HCT116 (cell line): ENCODE measurements around the gene YY1. TPM values are rescaled to one million over a fixed set of nuclear protein-coding genes. Genes with fewer than 3 reads are reported as not detected.
A peak's percentile ranks its signal among the peaks of the same experiment; 100 is the strongest.

Experiments
- ATAC-seq: fragments of 200-7000 bp; cut with Tn5 transposase; 2 replicates; pipeline ENCODE4 v1.9.1; 2020; ENCODE audit warnings: mild to moderate bottlenecking, moderate library complexity
- BruUV-seq: library from RNA; stranded (reverse); fragments of 400-500 nt; replicated peaks from 2 replicates; lab custom pipeline; 2021; lab: Mats Ljungman, UMichigan
- CTCF ChIA-PET: fragments of 300-600 bp; sonication (Branson Sonifier 250); formaldehyde crosslinking; loops from one replicate; lab custom pipeline; 2021; ENCODE audit warnings: antibody characterized with exemption; lab: Charles Lee
- POLR2A ChIA-PET: fragments of 300-600, 350-600 bp; sonication (Branson Sonifier 250); formaldehyde crosslinking; loops from one replicate; lab custom pipeline; 2021; ENCODE audit warnings: antibody characterized with exemption; lab: Charles Lee
- RAD21 ChIA-PET, 2 experiments: fragments of 300-600 bp; sonication (Branson Sonifier 250); formaldehyde crosslinking; loops; one replicate each; lab custom pipeline; 2023; ENCODE audit warnings: low total read pairs in 2 of 2; ENCODE audit not compliant: uncharacterized antibody in 2 of 2, unreplicated experiment in 2 of 2, low non-redundant PET in 1 of 2; lab: Charles Lee
- DNase-seq: peaks from one replicate; pipeline ENCODE4 v3.0.0-alpha.2; 2010; ENCODE audit warnings: low read depth, low spot score
- H2AFZ ChIP-seq: fragments of 200-600 bp; shearing (Covaris generic), sonication (generic); 2 replicates; pipeline ENCODE4 v1.6.1; 2017; ENCODE audit warnings: low read depth, mixed run types, mixed read lengths, antibody characterized with exemption, low read length; ENCODE audit not compliant: poor library complexity, severe bottlenecking
- H3K27ac ChIP-seq: 2 replicates; pipeline ENCODE4 v1.5.1; 2012; ENCODE audit warnings: low read depth, low read length
- H3K27me3 ChIP-seq: fragments of 200-600 bp; sonication (generic); 2 replicates; pipeline ENCODE4 v1.6.1; 2016; ENCODE audit warnings: mixed run types, low read length, mixed read lengths; ENCODE audit not compliant: insufficient read depth
- H3K36me3 ChIP-seq, 2 experiments: fragments of 200-500 bp in 1 of 2; fragments of 200-600 bp in 1 of 2; sonication (Bioruptor generic) in 1 of 2; sonication (generic) in 1 of 2; 2 replicates each; pipeline versions ENCODE4 v1.5.1 to v1.6.1; 2014 to 2016; ENCODE audit warnings: low read length in 2 of 2, inconsistent platforms in 1 of 2, mixed read lengths in 1 of 2, mixed run types in 1 of 2; ENCODE audit not compliant: insufficient read depth in 2 of 2, control insufficient read depth in 1 of 2
- H3K4me1 ChIP-seq, 2 experiments: fragments of 200-600 bp in 1 of 2; sonication (generic) in 1 of 2; 2 replicates each; pipeline versions ENCODE4 v1.5.1 to v1.6.1; 2012 to 2017; ENCODE audit warnings: low read length in 2 of 2, inconsistent platforms in 1 of 2, mild to moderate bottlenecking in 1 of 2, mixed read lengths in 1 of 2, mixed run types in 1 of 2, moderate library complexity in 1 of 2; ENCODE audit not compliant: insufficient read depth in 2 of 2, control insufficient read depth in 1 of 2
- H3K4me2 ChIP-seq: fragments of 200-600 bp; sonication (generic); 2 replicates; pipeline ENCODE4 v1.6.1; 2017; ENCODE audit warnings: mixed run types, low read length, mixed read lengths
- H3K4me3 ChIP-seq, 2 experiments: fragments of 200-600 bp in 1 of 2; sonication (generic) in 1 of 2; replicated peaks in 1 of 2; 2 replicates each; pipeline ENCODE4 v1.5.1; 2011 to 2016; ENCODE audit warnings: low read length in 2 of 2, control low read depth in 1 of 2, low read depth in 1 of 2, mild to moderate bottlenecking in 1 of 2, mixed read lengths in 1 of 2, mixed run types in 1 of 2
- H3K79me2 ChIP-seq: fragments of 200-600 bp; sonication (generic); 2 replicates; pipeline ENCODE4 v1.6.1; 2017; ENCODE audit warnings: mild to moderate bottlenecking, mixed run types, low read length, moderate library complexity, mixed read lengths; ENCODE audit not compliant: insufficient read depth
- H3K9ac ChIP-seq: fragments of 200-600 bp; sonication (generic); 2 replicates; pipeline ENCODE4 v1.6.1; 2016; ENCODE audit warnings: low read length, mixed read lengths
- H3K9me2 ChIP-seq: fragments of 200-600 bp; sonication (generic), shearing (Covaris generic); 2 replicates; pipeline ENCODE4 v1.6.1; 2017; ENCODE audit warnings: mixed run types, mild to moderate bottlenecking, moderate library complexity; ENCODE audit not compliant: insufficient read depth
- H3K9me3 ChIP-seq, 2 experiments: fragments of 200-500 bp in 1 of 2; fragments of 200-600 bp in 1 of 2; sonication (Bioruptor generic) in 1 of 2; sonication (generic) in 1 of 2; 2 replicates each; pipeline ENCODE4 v1.6.1; 2014 to 2017; ENCODE audit warnings: low read length in 2 of 2, mixed read lengths in 2 of 2, inconsistent platforms in 1 of 2, low read depth in 1 of 2, mild to moderate bottlenecking in 1 of 2, mixed run types in 1 of 2, moderate library complexity in 1 of 2; ENCODE audit not compliant: control insufficient read depth in 1 of 2, insufficient read depth in 1 of 2
- H4K20me1 ChIP-seq: fragments of 200-600 bp; sonication (generic), shearing (Covaris generic); 2 replicates; pipeline ENCODE4 v1.6.1; 2017; ENCODE audit warnings: mixed run types, mild to moderate bottlenecking, moderate library complexity; ENCODE audit not compliant: insufficient read depth
- ATF3 ChIP-seq: IDR thresholded peaks from 2 replicates; pipeline ENCODE4 v1.6.1; 2012
- EZH2phosphoT487 ChIP-seq: fragments of 200-600 bp; IDR thresholded peaks from 2 replicates; pipeline ENCODE4 v1.6.1; 2018; ENCODE audit warnings: antibody characterized with exemption, borderline replicate concordance
- REST ChIP-seq: IDR thresholded peaks from 2 replicates; pipeline ENCODE4 v1.6.1; 2012; ENCODE audit warnings: low read depth
- SP1 ChIP-seq: IDR thresholded peaks from 2 replicates; pipeline ENCODE4 v1.6.1; 2012; ENCODE audit warnings: low read depth
- intact Hi-C: fragments of 100-400 bp; cut with micrococcal nuclease; formaldehyde crosslinking; loops from 2 replicates; pipeline ENCODE4 v1.10.0; 2022
- total RNA-seq: library from RNA; stranded (reverse); gene quantifications from one replicate; pipeline ENCODE4 v1.2.1, GENCODE V29; 2021; ENCODE audit not compliant: unreplicated experiment
- TF ChIP-seq, protein P1 (sequence below), 3 experiments: fragments of 200-600 bp in 1 of 3; sonication (generic) in 1 of 3; IDR thresholded peaks in 2 of 3; conservative IDR thresholded peaks in 1 of 3; 2 replicates each; pipeline ENCODE4 v1.5.1; 2012 to 2017; ENCODE audit warnings: low read depth in 2 of 3, low read length in 2 of 3, antibody characterized with exemption in 1 of 3, borderline replicate concordance in 1 of 3, control low read depth in 1 of 3, mild to moderate bottlenecking in 1 of 3, mixed read lengths in 1 of 3, mixed run types in 1 of 3, moderate library complexity in 1 of 3; ENCODE audit not compliant: insufficient read depth in 1 of 3

The YY1 gene
- total RNA-seq, 1 experiment from 2014 or later, result 111 TPM

- no peak for TF ChIP-seq REST
- TF ChIP-seq SP1, result peak; percentile 83
- TF ChIP-seq, all 23 proteins: peak for 12
Measured at GRCh38 chr14:100192672-100193416, 46.1 kb upstream of the YY1 start (continued).

GRCh38 chr14:100193417-100194357 lies 45.3 kb upstream of the YY1 start:
- ChIA-PET POLR2A (interaction anchor here (0.6 to 1.6 kb wide), 6 partner anchors 10 to 210 kb away, joined by 3 to 7 read pairs (median 4); partner anchors contain the start of gene DEGS2), CTCF (interaction anchor here (0.6 to 2.0 kb wide), 32 partner anchors 8 to 510 kb away, joined by 3 to 23 read pairs (median 4); partner anchors contain the start of genes CYP46A1 and DEGS2), RAD21 (interaction anchor here (0.6 to 1.0 kb wide), 4 partner anchors 86 to 213 kb away, joined by 3 to 4 read pairs (median 3); no protein-coding TSS in a partner anchor)
- DNase-seq (no peak), ATAC-seq (no peak)
- TF ChIP-seq, protein P1, sequence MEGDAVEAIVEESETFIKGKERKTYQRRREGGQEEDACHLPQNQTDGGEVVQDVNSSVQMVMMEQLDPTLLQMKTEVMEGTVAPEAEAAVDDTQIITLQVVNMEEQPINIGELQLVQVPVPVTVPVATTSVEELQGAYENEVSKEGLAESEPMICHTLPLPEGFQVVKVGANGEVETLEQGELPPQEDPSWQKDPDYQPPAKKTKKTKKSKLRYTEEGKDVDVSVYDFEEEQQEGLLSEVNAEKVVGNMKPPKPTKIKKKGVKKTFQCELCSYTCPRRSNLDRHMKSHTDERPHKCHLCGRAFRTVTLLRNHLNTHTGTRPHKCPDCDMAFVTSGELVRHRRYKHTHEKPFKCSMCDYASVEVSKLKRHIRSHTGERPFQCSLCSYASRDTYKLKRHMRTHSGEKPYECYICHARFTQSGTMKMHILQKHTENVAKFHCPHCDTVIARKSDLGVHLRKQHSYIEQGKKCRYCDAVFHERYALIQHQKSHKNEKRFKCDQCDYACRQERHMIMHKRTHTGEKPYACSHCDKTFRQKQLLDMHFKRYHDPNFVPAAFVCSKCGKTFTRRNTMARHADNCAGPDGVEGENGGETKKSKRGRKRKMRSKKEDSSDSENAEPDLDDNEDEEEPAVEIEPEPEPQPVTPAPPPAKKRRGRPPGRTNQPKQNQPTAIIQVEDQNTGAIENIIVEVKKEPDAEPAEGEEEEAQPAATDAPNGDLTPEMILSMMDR (IDR thresholded peaks at IDR 0.05 in 2 of 3, conservative IDR thresholded peaks at IDR 0.05 in 1 of 3; ENCODE audit: borderline replicate concordance in 1 of 3, insufficient read depth in 1 of 3, low read depth in 2 of 3, low read length in 2 of 3), result peak in 1 of 3 experiments; percentile 15; a peak in 1 of 6 replicates
- no peak for TF ChIP-seq ATF3
- no peak for TF ChIP-seq EZH2phosphoT487
- intact Hi-C loops, result loop anchor here (1.0 to 2.0 kb wide), 5 partner anchors 45 to 211 kb away; no protein-coding TSS in a partner anchor
- Histone ChIP-seq H3K4me3 (peak overlapping the region; percentile 26 to 40; a peak in 3 of 4 replicates), H3K9me2 (no peaks in the 10 kb centered on the region), H3K9ac (peak overlapping the region; percentile 65), H4K20me1 (no peaks in the 10 kb centered on the region), H3K79me2 (no peaks in the 10 kb centered on the region), H3K9me3 (no peaks in the 10 kb centered on the region), H3K36me3 (no peaks in the 10 kb centered on the region), H3K27me3 (no peaks in the 10 kb centered on the region), H3K4me1 (peaks cover 11 to 19% of the 10 kb centered on the region in 2 experiments), H3K27ac (peak overlapping the region; percentile 60), H2AFZ (no peak overlapping the region), H3K4me2 (peak overlapping the region; percentile 73)
- BruUV-seq, result TSS peak; percentile 91
